HG02763 (cell line): ENCODE measurements around the gene VIT.
"Not testable (repeated sequence)": the region's sequence is repeated elsewhere in the genome, so short reads cannot be mapped to it uniquely, and the experiment has no call there.

Source experiments
- ATAC-seq: cut with Tn5 transposase; IDR thresholded peaks from one replicate; pipeline ENCODE4 v1.9.1; 2021; ENCODE audit warnings: mild to moderate bottlenecking, moderate library complexity; ENCODE audit not compliant: unreplicated experiment

The VIT gene

GRCh38 chr2:36800381-36800780 lies 103.9 kb downstream of the VIT start:
- no peak for ATAC-seq

DNA sequence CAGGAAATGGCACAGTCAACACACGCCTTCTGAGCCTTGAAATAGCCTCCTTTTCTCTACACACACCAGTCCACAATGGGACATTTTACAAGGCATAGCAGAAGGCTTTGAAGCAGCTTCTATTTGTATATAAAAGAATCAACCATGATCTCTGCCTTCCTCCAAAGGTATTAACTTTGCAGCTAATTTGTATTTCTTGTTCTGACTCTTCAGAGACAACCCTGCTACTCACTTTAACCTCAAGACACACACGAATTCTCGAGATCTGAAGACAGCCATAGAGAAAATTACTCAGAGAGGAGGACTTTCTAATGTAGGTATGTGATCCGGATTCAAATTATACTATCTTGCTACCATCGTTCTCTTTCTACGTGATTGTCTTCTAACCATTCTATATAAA lies 104.6 kb downstream of the VIT start:
- no peak for ATAC-seq

- no peak for ATAC-seq
Measured at GRCh38 chr2:36802952-36803351, 106.4 kb downstream of the VIT start.

DNA sequence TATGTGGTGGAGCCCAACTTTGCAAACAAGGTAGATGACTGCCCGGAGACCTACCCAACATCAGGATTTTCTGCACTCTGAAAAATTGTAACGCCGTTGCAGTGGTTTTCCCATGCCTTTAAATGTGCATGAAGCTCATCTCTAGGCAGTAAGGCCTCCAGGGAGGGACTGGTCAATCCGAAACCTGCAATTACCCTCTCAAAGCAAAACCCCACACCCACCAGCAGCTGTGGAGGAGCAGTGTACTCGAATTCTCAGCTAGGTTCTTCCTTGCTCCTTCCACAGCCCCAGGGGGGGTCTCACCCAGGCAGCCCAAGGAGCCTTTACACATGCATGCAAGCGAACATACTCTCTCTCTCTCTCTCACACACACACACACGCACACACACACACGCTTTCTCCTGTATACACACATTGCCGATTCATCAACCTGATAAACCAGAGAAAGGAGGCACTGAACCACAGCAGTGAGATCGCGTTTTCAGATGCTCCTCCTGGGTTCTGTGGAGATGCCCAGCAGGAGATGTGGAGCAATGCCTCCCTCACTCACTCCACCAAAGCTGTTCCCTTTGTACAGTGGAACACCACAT lies 109.2 kb downstream of the VIT start:
- no peak for ATAC-seq

- ATAC-seq = no peak
Measured at GRCh38 chr2:36807223-36807886, 110.8 kb downstream of the VIT start.

GRCh38 chr2:36808386-36809068 lies 112.0 kb downstream of the VIT start:
- ATAC-seq = no peak

DNA sequence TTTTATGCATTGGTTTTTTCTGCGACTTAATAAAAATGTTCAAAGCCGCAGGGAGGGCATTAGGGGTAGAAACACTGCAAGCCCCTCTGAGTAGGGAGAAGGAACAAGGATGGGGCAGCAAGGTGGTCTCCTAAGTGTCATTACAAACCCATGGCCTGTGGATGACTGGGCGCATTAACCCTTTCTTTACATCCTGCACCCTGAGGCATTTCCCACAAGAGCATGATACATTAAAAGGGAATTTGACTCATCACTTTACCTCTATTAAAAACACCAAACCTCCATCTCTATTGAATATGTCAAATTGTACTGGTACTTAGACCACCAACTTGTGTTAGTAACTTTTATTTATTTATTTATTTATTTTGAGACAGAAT lies 112.5 kb downstream of the VIT start:
- ATAC-seq = no peak

- ATAC-seq = no peak
Measured at GRCh38 chr2:36811071-36811470, 114.6 kb downstream of the VIT start.

DNA sequence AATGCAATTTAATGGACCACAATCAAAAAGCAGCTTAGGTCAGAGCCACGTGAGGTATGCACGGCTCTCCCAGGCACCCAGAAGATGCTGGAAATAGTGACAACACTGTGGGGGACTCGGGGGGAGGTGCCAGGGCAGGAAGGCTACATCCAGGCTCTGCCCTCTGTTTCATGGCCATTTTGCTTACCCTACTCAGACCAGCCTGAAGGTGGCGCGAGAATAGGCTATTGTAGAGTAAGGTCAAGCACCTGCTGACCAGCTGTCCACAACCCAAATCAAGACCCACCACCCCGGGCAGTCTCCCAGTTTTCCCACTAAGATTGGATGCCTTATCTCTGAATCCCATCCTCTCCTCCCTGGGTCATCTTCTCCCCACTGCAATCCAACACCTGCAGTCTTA lies 115.7 kb downstream of the VIT start:
- ATAC-seq = no peak

GRCh38 chr2:36818542-36818941 lies 122.0 kb downstream of the VIT start:
- no peak for ATAC-seq

- no peak for ATAC-seq
Measured at GRCh38 chr2:36819095-36819711, 122.7 kb downstream of the VIT start.

DNA sequence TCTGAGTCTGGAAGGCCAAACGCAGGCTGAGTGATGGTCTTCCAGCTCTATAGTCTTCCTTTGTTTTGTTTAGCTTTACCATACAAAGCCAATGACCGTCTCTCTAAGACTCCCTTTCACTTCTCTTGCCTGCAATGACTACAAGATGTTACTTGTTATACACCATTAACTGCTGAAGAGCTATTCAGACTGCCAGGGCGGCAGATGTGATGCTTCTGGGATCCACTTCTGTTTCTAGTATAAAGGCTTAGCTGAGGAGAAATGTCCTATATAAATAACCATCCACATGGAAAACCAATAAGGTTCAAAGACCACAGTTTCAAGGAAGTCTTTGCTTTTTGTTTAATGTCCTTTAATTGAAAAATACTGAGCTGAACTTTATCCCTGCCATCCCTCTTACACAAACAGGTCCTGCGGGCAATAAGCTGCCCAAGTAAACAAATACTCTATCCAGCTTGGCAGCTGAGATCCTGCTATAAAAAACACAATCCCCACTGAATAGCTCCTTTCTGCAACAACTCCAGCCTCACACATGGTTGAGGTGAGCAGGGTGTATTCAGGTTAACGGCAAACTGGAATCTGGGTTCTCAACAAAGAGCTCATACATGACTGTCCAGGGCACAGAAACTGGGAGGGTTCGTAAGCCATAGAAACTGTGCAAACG lies 124.6 kb downstream of the VIT start:
- no peak for ATAC-seq

DNA sequence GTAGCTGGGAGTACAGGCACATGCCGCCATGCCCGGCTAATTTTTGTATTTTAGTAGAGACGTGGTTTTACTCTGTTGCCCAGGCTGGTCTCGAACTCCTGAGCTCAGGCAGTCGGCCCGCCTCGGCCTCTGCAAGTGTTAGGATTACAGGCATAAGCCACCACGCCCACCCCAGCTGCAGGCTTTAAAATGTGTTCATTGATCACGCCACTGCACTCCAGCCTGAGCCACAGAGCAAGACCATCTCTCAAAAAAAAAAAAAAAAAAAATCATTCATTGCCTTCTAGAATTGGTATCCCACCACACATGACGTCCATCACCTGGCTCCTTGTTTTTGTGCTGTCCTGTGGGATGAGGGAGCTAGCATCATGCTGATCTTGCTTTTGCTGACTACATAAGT lies 127.4 kb downstream of the VIT start:
- no peak for ATAC-seq

DNA sequence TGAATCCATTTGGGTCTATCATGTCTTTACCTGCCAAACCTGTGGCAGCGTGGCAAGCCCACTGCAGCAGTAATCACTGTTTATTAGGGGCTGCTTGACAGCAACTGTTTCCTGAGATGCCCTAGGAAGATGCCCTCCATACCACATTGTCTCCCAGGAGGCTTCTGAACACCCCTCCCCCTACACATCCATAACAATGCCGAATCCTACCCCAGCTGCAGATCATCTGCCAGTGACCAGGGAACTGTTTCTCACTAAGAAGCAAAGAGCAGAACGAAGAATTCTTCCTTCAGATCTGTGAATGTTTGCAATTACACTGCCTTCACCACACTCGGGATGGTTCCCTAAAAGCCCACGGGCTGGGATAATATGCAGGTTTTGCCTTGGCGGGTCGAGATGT lies 127.8 kb downstream of the VIT start:
- ATAC-seq = no peak

- ATAC-seq = not testable (repeated sequence)
Measured at GRCh38 chr2:36824683-36825082, 128.2 kb downstream of the VIT start.

DNA sequence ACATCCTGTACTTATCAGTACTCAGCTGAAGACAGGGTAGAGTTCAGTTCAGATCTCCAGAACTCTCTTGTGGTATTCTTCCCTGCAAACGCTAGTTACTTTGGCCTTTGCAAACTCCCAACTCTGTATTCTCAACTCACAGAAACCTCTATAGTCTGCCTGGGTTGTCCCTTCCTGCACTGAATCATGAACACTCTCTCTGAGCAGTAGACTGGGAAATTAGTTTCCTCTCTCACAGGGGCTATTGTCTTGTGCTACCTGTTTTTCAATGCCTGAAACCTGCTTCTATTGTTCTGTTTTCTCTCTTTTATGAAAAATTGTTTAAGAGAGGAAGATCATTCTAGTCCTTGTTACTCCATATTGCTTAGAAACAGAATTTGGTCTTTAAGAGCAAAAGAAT lies 134.7 kb downstream of the VIT start:
- ATAC-seq = no peak

DNA sequence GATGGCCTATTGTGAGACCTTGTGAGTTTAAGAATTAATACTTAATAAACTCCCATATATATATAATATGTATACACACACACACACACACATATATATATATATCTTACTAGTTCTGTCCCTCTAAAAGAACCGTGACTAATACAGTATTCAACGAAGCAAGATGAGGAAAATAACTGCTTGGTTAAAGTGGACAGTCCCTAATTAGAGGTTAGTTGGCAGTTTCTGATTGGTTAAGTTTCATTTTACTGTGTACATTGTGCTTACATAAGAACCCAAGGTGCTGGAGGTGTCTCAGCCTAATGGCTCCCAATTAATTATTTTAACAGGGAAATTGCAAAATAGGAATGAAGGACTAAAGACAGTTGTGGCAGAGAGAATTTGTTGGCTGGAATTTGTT lies 137.7 kb downstream of the VIT start:
- no peak for ATAC-seq

DNA sequence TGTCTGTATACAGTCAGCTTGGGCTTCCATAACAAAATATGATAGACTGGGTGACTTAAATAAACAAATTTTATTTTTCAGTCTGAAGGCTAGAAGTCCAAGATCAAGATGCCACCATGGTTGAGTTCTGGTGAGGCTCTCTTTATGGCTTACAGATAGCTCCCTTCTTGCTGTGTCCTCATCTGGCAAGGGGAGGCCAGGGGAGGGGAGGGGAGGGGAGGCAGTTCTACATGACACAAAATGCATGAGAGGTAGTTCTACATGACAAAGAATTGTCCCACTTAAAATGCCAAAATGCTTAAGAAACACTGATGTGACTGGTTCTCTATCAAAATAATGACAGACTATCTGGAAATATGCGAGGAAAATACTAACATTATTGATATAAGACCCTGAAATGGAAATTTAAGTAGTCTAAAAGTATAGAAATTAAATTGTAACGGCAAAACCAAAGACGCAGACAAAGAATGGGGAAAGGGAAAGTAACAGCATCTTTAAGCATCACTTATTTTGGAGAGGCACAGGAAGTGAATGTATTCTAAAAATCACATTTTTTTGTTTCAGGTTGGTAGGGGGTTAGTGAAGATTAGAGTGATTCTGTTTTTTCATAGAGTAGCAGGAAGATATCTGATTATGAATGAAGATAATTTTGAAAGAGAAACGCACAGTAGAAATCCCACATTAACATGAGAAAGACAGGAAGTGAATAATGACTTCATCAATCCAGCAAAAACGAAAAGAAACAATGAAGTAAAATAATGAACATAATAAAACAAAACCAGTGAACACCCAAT lies 138.4 kb downstream of the VIT start:
- ATAC-seq = no peak

GRCh38 chr2:36839976-36840617 lies 143.6 kb downstream of the VIT start:
- no peak for ATAC-seq

DNA sequence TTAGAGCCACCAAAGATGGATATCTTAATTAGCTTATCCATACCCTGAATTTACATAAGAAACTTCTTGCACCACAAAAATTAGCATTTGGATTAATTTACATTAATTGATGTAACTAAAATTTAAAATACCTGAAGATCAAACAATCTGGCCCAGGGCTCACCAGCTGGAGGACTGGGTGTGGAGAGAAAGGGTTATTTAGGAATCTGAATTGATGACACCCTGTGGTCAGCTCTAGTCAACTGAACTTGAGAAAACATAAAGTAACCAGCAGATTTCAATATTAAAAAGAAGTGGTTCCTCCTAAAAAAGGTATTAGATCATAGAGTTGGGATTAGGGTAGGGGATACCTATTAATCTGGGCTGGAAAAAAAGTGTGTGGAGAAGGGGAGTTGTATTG lies 147.3 kb downstream of the VIT start:
- ATAC-seq = no peak
